HG02840 (cell line): Measurements from ENCODE around the gene CCDC170.
"Not testable (repeated sequence)": the region's sequence is repeated elsewhere in the genome, so short reads cannot be mapped to it uniquely, and the experiment has no call there.

Experiments used
- ATAC-seq: cut with Tn5 transposase; IDR thresholded peaks from one replicate; pipeline ENCODE4 v1.9.1; 2021; ENCODE audit warnings: mild to moderate bottlenecking, moderate library complexity, moderate number of reproducible peaks; ENCODE audit not compliant: unreplicated experiment, low FRiP score

CCDC170 gene

GRCh38 chr6:151494235-151494935 lies 568 bp downstream of the CCDC170 start:
- ATAC-seq = no peak

DNA sequence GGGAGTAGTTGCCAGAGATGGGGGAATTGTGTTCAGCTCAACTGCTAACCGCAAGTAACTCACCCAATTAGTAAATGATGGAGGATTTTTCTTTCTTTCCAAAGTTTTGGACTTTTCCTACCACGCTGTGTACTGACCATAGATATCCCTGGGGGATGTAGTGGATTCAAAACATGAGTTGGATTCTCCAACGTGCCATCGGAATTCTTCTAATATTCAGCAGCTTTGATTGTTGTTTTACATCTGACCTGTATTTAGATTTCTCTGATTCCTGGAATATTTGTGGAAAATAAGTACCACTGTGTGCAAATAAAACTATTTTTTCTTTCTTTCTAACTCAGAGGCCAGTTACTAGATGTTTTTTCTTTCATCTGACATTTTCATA lies 1.1 kb downstream of the CCDC170 start:
- no peak for ATAC-seq

DNA sequence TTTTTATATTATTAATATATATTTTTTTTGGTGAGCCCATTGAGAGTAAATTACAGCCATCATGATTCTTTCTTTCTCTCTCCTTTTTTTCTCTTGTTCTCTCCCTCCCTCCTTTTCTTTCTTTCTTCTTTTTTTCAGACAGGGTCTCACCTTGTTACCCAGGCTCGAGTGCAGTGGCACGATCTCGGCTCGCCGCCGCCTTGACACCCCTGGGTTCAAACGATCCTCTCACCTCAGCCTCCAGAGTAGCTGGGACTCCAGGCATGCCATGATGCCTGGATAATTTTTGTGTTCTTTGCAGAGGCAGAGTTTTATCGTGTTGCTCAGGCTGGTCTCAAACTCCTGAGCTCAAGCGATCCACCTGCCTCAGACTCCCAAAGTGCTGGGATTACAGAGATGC lies 1.6 kb downstream of the CCDC170 start:
- ATAC-seq = no peak

GRCh38 chr6:151497905-151498304 lies 4.1 kb downstream of the CCDC170 start:
- ATAC-seq = no peak

DNA sequence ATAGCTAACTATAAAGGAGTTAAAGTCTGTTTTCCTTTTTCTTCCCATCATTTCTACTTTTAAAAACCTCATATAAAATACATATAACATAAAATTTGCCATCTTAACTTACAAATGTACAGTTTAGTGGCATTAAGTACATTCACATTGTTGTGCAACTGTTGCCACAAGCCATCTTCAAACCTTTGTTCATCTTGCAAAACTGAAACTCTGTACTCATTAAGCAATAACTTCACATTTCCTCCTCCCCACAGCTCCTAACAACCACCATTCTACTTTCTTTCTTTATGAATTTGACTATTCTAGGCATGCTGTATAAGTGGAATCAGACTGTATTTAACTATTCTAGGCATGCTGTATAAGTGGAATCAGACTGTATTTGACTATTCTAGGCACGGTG lies 4.5 kb downstream of the CCDC170 start:
- no peak for ATAC-seq

- ATAC-seq = no peak
Measured at GRCh38 chr6:151499551-151499950, 5.7 kb downstream of the CCDC170 start.

DNA sequence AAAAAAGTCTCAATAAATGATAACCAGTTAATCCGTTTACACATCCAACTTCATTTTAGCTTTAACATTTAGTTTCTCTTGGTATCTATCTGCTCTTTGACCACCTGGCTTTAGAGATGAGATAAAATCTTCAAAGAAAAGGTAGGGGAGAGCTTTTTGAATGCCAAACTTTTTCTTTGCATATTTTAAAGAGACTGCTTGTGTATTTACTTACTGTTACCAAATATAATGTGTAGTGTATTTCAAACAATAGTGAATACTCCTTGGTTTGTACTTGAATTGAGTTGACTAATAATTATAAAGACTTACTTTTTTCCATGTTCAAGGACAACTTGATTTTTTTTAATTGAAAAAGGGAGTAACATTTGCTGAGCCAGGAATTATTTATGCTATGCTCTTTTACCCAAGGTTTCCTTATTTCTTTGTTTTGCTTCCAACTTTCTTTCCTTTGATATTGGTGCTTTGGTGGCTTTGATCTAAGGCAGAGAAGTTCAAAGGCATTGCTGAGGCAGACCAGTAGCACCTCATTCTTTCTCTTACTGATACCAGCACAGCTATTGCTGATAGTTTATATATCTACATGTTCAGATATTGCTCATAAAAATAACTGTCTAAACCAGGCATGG lies 7.8 kb downstream of the CCDC170 start:
- ATAC-seq = no peak

- ATAC-seq = no peak
Measured at GRCh38 chr6:151502499-151502898, 8.7 kb downstream of the CCDC170 start.

DNA sequence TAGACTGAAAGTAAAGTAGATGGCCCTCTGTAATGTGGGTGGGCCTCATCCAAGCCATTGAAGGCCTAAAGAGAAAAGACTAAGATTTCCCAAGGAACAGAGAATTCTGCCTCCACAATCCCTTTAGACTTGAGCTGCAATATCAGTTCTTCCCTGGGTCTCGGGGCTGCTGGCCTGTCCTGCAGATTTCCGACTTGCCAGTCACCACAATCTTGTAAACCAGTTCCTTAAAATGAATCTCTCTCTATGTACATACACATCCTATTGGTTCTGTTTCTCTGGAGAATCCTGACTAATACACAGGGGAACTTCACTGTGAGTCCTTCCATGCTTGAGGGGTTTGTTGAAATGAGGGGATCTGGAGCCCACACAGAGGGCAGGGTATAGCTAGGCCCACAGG lies 12.9 kb downstream of the CCDC170 start:
- no peak for ATAC-seq

DNA sequence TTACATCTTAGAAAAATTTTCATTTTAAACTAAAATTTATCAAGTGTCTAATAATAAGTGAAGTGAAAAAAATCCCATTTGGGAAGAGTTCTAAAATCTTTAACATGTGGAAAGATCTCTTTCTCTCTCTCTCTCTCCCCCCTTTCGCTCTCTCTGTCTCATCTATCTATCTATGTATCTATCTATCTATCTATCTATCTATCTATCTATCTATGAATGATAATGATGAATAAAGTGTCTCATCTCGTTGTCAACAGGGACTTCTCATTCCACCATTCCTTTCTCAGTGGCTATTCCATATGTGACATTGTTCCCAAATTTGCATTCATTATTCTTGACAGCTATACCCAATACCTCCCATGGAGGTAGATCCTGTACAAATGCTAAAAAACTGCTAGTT lies 15.2 kb downstream of the CCDC170 start:
- ATAC-seq = no peak

GRCh38 chr6:151512481-151512880 lies 18.7 kb downstream of the CCDC170 start:
- no peak for ATAC-seq

GRCh38 chr6:151514000-151514730 lies 20.3 kb downstream of the CCDC170 start:
- ATAC-seq = no peak

DNA sequence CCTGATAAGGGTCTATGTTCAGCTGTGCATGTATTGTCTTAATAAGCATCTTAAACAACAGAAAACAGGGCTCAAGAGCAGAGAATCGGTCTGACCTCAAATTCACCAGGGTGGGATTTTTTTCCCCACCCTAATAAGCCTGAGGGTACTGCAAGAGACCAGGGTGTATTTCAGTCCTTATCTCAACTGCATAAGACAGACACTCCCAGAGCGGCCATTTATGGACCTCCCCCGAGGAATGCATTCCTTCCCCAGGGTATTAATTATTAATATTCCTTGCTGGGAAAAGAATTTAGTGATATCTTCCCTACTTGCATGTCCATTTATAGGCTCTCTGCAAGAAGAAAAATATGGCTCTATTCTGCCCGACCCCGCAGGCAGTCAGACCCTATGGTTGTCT lies 25.2 kb downstream of the CCDC170 start:
- not testable (repeated sequence) for ATAC-seq

DNA sequence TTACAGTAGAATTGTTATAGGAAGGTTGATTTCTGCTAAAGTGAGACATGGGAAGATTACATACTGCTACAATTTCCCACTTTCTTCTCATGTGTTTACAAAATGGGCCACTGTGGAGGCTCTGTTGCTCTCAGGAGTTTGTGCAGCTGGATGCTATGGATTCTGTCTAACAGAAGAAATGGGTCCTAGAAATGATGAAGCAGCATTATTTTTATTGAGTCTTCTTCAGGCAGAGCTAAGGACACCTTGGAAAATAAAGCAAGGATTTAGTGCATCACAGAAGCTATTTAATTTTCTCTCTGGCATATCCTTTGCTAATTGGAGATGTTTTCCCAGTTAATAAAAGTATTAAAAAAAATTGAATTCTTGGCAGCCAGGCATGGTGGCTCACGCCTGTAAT lies 29.2 kb downstream of the CCDC170 start:
- ATAC-seq = no peak

- no peak for ATAC-seq
Measured at GRCh38 chr6:151524059-151524458, 30.2 kb downstream of the CCDC170 start.

- no peak for ATAC-seq
Measured at GRCh38 chr6:151534576-151534975, 40.8 kb downstream of the CCDC170 start.

- ATAC-seq = no peak
Measured at GRCh38 chr6:151535476-151536187, 41.8 kb downstream of the CCDC170 start.

DNA sequence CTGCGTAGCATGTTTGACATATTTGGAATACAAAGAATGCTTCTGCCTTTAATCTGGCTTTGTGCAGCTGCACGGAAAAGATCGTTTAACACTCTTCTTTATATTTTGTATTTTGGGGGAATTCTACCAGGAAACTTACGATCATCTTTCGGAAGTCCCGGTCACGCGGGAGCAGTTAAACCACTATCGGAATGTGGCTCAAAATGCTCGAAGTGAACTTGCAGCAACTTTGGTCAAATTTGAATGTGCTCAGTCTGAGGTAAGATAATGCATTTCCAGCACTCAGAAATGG lies 42.3 kb downstream of the CCDC170 start:
- ATAC-seq = no peak

DNA sequence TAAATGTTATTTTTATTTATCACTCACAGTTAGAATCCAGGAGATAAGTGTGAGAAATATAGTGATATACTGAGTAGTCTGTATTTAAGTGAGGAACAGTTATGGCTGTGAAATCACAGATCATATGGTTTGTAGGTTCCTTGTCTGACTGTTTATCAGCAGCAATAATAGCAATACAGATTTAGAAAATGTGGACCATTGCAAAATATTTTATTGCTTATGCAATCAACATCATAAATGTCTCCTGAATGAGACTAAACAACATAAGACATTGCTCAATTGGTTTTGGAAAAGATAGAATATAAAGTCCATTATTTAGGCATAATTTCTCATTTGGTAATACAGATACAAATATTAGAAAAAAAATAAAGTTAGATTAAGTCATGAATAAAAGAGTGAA lies 43.7 kb downstream of the CCDC170 start:
- no peak for ATAC-seq

DNA sequence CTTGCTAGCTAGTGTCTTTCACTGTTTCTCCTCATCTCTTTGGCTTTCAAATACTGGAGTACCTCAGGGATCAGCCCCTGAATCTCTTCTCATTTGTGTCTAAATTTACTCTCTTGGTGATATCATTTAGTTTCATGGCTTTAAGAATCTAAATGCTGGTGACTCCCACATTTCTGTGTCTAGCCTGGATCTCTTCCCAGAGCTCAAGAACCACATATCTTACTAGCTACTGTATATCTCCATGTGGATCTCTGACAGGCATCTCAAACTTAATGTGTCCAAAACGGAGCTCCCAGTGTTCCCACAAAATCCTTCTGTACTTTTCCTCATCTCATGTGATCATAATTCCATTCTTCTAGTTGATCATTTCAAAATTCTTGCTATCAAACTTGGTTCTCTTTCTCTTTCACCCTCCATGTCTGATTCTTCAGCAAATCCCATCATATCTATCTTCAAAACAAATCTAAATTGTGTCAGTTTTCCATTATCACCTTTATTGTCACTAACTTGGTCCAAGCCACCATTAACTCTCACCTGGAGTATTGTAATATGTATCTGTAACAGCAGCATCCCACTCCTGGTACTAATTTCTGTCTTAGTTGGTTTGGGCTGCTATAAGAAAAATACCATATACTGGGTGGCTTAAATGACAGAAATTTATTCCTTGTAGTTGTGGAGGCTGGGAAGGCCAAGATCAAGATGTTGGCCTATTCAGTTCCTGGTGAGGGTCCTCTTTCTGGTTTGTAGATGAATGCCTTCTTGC lies 45.9 kb downstream of the CCDC170 start:
- ATAC-seq = no peak

DNA sequence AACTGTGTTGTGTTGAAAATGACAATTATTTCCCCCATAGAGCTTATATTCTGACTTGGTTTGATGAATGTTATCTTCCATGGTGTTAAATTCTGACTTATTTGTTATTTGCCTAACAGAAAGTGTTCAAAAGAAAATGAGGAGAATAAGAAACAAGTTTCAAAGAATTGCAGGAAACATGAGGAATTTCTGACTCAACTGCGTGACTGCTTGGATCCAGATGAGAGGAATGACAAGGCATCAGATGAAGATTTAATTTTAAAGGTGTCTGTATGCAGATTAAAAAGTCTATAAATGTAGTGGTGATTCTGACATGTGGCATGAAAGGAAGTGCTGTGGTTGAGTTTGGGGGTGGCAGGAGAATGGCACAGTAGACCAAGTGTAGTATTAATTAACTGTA lies 50.6 kb downstream of the CCDC170 start:
- no peak for ATAC-seq
